Measurements from ENCODE around the gene ZNF221. TPM values are rescaled to one million over a fixed set of nuclear protein-coding genes. Genes with fewer than 3 reads are reported as not detected.
A peak's percentile ranks its signal among the peaks of the same experiment; 100 is the strongest.

The ZNF221 gene
- total and polyA plus RNA-seq, 9 of the 15 experiments (the other 6 are each of a cell fraction or from before 2014, with no cell fraction given), result 0.32 to 1.4 (median 0.45) TPM

- TF ChIP-seq ZBTB26 (CRISPR knock-in tag; IDR thresholded peaks at IDR 0.05) (no peak), ZNF644 (tag; IDR thresholded peaks at IDR 0.05; ENCODE audit: low read depth) (no peak), HNRNPLL (IDR thresholded peaks at IDR 0.05; ENCODE audit: low read depth, low read length, poor library complexity, severe bottlenecking) (peak; percentile 38), HMGN3 (IDR thresholded peaks at IDR 0.05; ENCODE audit: borderline replicate concordance, extremely low read depth, insufficient read length, low read depth, low read length) (no peak), HDAC6 (IDR thresholded peaks at IDR 0.05; ENCODE audit: low read depth, low read length) (no peak), NCOA2 (IDR thresholded peaks at IDR 0.05; ENCODE audit: partially characterized antibody in 2 of 2) (no peak), ZNF121 (CRISPR knock-in tag; conservative IDR thresholded peaks at IDR 0.05) (no peak), E4F1 (CRISPR knock-in tag; IDR thresholded peaks at IDR 0.05; ENCODE audit: borderline replicate concordance) (no peak), CTBP1 (IDR thresholded peaks at IDR 0.05; ENCODE audit: borderline replicate concordance) (no peak), MAFG (tag; conservative IDR thresholded peaks at IDR 0.05) (no peak), ZNF408 (CRISPR knock-in tag; IDR thresholded peaks at IDR 0.05; ENCODE audit: low read depth) (no peak), C11orf30 (IDR thresholded peaks at IDR 0.05; ENCODE audit: low read depth) (no peak), ZNF239 (CRISPR knock-in tag; IDR thresholded peaks at IDR 0.05) (no peak), FOXP4 (CRISPR knock-in tag; IDR thresholded peaks at IDR 0.05; ENCODE audit: borderline replicate concordance) (no peak), PPARD (CRISPR knock-in tag; IDR thresholded peaks at IDR 0.05) (no peak), POLR2H (tag; IDR thresholded peaks at IDR 0.05; ENCODE audit: low read depth) (peak; percentile 61; the same call in 1 of the 2 replicates), ZNF766 (CRISPR knock-in tag; conservative IDR thresholded peaks at IDR 0.05) (peak; percentile 60; the same call in 1 of the 2 replicates), ZBTB43 (CRISPR knock-in tag; IDR thresholded peaks at IDR 0.05) (no peak), RBFOX2 (IDR thresholded peaks at IDR 0.05; ENCODE audit: low read depth, low read length) (peak; percentile 86), NR3C1 (CRISPR knock-in tag; IDR thresholded peaks at IDR 0.05) (no peak), ZBTB1 (CRISPR knock-in tag; IDR thresholded peaks at IDR 0.05; ENCODE audit: borderline replicate concordance, low read depth) (no peak)
Measured at GRCh38 chr19:43934985-43935708, 15.9 kb upstream of the ZNF221 start, which contains the start of gene ZNF45 (continued).
